GM18951 (cell line): Measurements from ENCODE around the gene TPP1.

Experiments
- POLR2A ChIP-seq: IDR thresholded peaks from 4 replicates; pipeline ENCODE4 v1.6.1; 2011; ENCODE audit warnings: mild to moderate bottlenecking; ENCODE audit not compliant: insufficient read length, insufficient read depth; ENCODE audit errors: extremely low read depth
- in situ Hi-C: fragments of 300-500 bp; cut with MboI; formaldehyde crosslinking; loops from one replicate; pipeline ENCODE4 v1.12.0; 2022; ENCODE audit warnings: low sequenced_read_pairs, mixed read lengths, inconsistent platforms; ENCODE audit not compliant: unreplicated experiment

The TPP1 gene

DNA sequence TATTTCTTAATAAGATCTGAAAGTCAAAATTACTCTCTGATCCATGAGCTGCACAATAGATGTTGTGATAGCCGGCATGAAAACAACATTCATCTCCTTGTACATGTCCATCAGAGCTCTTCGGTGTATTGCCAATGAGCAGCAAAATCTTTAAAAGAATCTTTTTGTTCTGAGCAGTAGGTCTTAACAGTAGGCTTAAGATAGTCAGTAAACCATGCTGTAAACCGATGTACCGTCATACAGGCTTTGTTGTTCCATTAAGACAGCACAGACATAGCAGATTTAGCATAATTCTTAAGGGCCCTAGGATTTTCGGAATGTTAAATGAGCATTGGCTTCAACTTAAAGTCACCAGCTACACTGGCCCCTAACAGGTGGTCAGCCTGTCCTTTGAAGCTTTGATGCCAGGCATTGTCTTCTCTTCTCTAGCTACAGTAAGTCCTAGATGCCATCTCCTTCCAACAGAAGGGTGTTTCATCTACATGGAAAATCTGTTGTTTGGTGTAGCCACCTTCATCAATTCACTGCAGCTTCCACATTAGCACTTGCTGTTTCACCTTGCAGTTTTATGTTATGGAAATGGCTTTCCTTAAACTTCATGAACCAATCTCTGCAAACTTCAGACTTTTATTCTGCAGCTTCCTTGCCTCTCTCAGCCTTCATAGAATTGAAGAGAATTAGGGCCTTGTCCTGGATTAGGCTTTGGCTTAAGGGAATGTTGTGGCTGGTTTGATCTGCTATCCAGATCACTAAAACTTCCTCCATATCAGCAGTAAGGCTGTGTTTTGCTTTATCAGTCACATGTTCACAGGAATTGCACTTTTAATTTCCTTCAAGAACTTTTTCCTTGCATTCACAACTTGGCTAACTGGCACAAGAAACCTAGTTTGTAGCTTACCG lies 44.2 kb downstream of the TPP1 start:
- in situ Hi-C loops: no loop called here
- TF ChIP-seq POLR2A: no peak

DNA sequence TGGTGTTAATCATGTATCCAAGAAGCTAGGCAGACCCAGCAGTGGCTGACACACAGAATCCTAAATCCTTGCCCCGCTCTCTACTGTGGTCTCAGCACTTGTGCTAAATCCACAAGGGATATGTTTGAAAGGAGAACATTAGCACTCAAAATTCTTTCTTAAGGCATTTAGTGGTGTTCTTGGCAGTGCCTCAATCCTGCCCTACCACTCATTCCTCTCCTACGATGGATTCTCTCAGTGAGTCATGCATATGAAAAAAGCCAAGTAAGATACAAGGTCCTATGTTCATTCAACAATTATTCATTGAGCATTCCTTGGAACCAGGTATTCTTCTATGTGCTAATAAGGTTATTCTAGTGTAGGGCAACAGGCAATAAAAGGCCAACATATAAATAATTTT lies 47.0 kb downstream of the TPP1 start:
- in situ Hi-C loops: no loop called here
- TF ChIP-seq POLR2A: no peak

DNA sequence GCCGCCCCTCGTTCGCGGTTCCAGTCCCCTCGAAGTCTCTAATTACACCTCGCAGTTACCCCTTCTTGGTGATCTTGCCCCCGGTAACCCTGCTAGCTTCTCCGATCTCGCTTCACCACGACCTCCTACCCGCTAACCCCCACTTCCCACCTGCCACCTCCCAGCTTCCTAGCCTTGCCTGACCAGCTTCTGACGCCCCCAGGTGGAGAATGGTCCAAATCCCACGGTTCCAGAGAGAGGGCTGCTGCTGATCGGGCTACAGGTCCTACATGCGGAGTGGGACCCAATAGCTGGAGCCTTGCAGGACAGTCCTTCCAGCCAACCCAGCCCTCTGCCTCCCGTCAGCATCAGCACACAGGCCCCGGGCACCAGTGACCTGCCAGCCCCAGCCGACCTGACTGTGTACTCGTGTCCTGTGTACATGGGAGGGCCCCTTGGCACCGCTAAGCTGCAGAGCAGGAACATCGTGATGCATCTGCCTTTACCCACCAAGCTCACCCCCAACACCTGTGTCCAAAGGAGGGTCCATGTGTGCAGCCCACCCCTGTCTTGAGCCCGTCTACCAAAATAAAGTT lies 47.7 kb downstream of the TPP1 start:
- in situ Hi-C loops: no loop called here
- TF ChIP-seq POLR2A: no peak

DNA sequence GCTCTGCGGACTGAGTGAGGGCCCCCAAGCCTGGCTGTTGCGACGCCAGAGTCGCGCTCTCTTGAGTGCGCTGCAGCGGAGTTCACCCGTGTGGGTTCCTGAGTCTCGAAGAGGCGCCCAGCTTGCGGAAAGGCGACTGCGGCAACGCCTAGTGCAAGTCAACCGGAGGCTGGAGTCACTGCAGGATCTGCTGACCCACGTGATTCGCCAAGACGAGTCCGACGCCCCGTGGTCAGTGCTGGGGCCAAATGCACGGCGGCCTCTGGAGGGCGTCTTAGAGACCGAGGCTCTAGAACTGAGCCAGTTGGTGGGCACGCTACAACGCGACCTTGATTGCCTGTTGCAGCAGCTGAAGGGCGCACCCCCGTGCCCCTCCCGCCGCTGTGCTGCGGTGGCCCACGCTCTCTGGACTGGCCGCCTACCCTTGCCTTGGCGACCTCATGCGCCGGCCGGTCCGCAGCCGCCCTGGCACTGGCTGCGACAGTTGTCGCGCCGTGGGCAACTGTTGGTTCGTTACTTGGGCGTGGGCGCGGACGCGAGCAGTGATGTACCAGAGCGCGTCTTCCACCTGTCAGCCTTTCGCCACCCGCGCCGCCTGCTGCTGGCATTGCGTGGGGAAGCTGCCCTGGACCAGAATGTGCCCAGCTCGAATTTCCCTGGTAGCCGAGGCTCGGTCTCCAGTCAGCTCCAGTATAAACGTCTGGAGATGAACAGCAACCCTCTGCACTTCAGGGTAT lies 48.4 kb downstream of the TPP1 start:
- TF ChIP-seq POLR2A: no peak
- in situ Hi-C loops: no loop called here

DNA sequence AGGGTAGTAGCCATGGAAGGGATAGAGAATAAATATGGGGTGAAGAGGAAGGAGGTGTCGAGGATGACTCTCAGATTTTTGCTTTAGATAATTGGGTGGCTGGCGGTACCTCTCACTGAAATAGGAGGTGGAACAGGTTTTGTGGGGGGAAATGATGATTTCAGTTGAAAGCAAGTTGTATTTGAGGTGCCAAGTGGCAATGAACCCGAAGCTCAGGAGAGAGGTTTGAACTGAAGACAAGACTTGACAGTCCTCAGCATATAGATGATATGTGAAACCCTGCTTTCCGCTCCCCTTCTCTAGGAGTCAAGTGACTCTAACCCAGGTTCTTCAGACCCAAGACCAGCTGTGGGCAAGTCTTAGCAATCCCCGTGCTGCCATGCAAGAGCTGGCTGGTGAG lies 49.5 kb downstream of the TPP1 start:
- TF ChIP-seq POLR2A: no peak
- in situ Hi-C loops: no loop called here

DNA sequence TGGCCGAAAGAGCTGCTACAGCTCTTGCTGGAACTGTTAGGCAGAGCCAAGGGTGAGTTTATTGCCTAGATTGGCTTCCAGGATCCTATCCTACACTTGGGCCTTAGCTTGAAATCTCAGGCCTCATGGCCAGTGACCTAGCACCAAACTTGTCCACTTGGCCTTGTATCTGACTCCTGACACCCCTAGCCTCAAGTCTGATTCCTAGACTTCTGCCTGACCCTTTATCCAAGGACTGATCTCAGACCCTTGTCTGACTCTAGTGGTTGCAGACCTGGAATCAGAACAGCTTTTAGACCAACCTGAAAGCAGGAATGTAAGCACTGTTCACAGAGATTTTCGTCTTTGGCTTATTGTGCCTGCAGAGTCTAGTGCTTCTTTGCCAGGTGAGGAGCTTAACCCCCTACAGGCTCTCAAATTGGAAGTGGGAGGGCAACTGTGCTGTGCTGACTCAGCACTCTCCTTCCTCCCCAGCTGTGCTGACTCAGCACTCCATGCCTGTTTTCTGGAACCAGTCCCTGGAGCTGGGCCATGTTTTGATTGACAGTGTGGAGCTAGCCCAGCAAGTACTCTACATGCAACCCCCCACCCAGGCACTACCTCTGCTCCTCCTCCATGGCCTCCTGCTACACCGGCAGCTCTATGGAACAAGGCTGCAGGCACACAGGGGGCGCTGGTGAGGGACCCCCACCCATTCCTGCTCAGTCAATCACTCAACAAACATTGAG lies 50.9 kb downstream of the TPP1 start:
- in situ Hi-C loops: no loop called here
- TF ChIP-seq POLR2A: no peak

DNA sequence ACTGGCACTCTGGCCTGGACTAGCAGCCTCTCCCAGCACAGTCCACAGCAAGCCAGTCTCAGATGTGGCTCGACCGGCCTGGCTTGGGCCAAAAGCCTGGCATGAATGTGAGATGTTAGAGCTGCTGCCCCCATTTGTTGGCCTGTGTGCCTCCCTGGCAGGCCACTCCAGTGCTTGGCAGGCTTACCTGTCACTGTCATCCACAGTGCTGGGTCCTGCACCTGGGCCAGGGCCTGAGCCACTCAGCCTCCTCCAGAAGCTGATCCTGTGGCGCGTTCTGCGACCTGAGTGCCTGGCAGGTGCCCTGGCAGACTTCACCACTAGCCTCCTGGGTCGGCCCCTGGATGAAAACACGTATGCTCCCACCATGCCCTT lies 51.9 kb downstream of the TPP1 start:
- TF ChIP-seq POLR2A: no peak
- in situ Hi-C loops: no loop called here

DNA sequence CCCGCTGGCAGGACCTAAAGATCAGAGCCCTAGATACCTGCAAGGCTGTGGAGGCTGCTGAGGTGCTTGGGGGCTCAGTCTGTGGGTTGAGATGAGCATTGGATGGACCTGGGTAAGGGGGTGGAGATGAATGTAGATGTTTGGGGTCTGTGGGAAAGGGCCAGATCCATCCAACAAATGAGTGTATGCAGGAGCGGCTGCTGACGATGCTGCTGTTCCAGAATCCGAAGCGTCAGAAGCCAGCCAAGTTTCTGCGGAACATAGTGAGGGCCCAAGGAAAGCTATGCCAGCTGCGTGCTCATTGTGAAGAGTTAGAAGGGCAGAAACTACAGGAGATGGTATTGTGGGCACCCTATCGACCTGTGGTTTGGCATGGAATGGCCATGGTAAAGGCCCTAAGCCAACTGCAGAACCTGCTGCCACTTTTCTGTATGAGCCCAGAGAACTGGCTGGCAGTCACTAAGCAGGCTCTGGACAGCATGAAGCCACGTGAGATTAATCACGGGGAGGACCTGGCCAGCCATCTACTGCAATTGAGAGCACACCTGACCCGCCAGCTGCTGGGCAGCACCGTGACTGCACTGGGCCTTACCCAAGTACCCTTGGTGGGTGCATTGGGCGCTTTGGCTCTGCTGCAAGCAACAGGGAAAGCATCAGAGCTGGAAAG lies 52.4 kb downstream of the TPP1 start:
- no peak for TF ChIP-seq POLR2A
- in situ Hi-C loops: no loop called here

DNA sequence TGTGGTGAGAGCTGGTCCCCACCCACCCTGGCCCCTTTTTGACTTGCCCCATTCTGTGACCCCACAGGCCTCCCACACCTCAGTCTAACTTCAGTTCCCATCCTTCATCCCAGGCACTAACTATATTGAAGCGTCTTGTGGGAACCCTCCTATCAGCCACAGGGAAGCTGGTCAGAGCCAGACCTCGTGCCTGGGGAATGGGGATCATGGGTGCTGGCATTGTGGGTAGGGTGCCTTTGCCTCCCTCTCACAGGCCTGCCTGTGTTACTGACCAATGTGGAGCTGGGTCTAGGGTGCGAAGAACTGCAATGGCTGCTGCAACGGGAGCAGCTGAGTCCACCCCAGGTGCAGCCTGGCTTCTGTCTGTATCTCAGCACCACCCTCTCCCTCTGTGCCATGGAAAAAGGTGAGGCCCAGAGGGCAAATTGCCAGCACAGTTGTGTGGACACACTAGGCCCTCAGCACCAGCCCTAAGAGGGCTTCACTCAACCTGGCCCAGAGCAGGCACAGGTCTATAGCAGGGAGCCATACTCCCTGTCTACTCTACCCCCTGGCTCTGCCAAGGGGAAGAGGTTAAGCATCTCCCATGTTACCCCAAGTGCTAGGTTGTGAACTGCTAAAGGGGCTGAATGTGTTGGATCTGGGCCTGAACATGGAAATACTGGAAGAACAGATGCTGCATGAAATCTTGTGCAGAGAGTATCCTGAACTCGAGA lies 53.1 kb downstream of the TPP1 start:
- TF ChIP-seq POLR2A: no peak
- in situ Hi-C loops: no loop called here

DNA sequence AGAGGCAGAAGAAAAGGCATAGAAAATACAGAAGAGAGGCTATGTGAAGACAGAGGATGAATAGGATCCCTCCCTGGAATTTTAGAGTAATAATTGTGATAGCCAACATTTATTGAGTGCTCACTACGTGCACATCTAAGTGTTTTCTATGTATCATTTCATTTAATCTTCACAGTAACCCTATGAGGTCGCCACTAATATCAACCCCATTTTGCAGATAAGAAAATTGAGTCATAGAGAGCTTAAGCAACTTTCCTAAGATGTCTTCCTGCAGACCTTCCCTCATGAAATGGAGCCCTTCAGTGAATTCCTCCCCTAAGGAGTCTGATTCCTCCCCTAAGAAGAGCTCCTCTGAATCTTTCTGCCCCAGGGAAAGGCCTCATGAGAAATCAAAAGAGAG lies 53.9 kb downstream of the TPP1 start:
- in situ Hi-C loops: no loop called here
- no peak for TF ChIP-seq POLR2A

DNA sequence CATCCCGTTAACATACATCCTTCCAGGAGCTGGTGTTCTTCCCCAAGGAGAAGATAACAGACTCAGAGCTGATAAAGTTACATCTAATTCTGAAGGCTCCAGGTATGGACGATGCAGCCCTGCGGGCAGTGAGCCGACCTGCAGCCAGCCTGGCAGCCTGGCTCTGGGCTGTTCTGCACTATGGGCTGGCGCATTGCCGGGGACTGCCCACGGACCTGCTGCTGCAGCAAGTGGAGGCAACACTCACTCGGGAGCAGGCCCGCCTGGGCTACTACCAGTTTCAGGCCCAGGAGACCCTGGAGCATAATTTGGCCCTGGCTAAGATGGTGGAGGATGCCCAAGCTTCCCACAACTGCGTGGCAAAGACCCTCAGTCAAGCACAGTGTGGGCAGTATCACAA lies 55.6 kb downstream of the TPP1 start:
- TF ChIP-seq POLR2A: no peak

DNA sequence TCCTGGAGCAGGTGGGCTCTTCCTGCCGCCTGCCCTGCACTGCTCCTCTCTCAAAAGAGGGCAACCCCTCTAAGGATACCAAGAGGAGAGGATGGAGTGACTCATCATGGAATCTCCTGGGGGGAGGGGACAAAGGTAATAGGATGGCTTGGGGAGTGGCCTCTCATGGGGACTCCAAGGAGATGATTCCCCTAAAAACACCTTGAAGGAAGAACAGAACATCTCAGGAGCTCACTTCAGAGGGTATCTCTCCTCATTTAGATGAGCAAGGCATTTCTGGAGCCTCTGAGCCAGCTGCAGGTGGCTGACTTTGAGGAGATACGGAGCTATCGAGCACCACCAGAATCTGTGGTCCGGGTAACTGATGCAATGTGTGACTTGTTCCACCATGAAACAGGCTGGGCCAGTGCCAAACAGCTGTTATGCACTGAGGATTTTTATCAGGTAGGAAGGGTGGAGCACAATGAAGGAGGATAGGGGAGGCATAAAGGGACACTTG lies 56.1 kb downstream of the TPP1 start:
- in situ Hi-C loops: no loop called here
- no peak for TF ChIP-seq POLR2A

More for the DNA sequence above, 55.6 kb downstream of the TPP1 start:
- in situ Hi-C loops: no loop called here
